PC-9 (cell line): ENCODE data around the gene DDX49. TPM values are rescaled to one million over a fixed set of nuclear protein-coding genes. Genes with fewer than 3 reads are reported as not detected.

Experiments
- BruUV-seq: library from RNA; stranded (reverse); fragments of 400-500 nt; replicated peaks from 2 replicates; lab custom pipeline; 2021; lab: Mats Ljungman, UMichigan
- CTCF ChIA-PET: fragments of 300-600 bp; sonication (Branson Sonifier 250); formaldehyde crosslinking; loops from one replicate; lab custom pipeline; 2022; ENCODE audit warnings: antibody characterized with exemption; lab: Charles Lee
- POLR2A ChIA-PET: fragments of 300-600 bp; sonication (Branson Sonifier 250); formaldehyde crosslinking; loops from one replicate; lab custom pipeline; 2022; ENCODE audit warnings: antibody characterized with exemption; ENCODE audit not compliant: unreplicated experiment; lab: Charles Lee
- DNase-seq, 2 experiments: peaks; one replicate each; pipeline versions ENCODE4 v3.0.0 to v3.0.0-alpha.2; 2015 to 2022; ENCODE audit warnings: mixed read lengths in 1 of 2
- H2AFZ ChIP-seq: fragments of 200-600 bp; sonication (generic); 2 replicates; pipeline ENCODE4 v1.8.1; 2017; ENCODE audit warnings: antibody characterized with exemption
- H3F3A ChIP-seq: fragments of 200-600 bp; sonication (generic); 2 replicates; pipeline ENCODE4 v1.8.1; 2017; ENCODE audit warnings: antibody characterized with exemption, mild to moderate bottlenecking, low read depth; ENCODE audit not compliant: insufficient read depth
- H3K27ac ChIP-seq: fragments of 200-600 bp; sonication (generic); 2 replicates; pipeline ENCODE4 v1.6.1; 2016; ENCODE audit warnings: mixed run types
- H3K27me3 ChIP-seq: fragments of 200-600 bp; sonication (generic); 2 replicates; pipeline ENCODE4 v1.6.1; 2016; ENCODE audit warnings: low read depth, mixed run types; ENCODE audit not compliant: insufficient read depth
- H3K36me3 ChIP-seq: fragments of 200-600 bp; sonication (generic); 2 replicates; pipeline ENCODE4 v1.6.1; 2016; ENCODE audit warnings: low read depth, mixed run types
- H3K4me1 ChIP-seq: fragments of 200-600 bp; sonication (generic); replicated peaks from 2 replicates; pipeline ENCODE4 v1.6.1; 2016; ENCODE audit warnings: mixed run types; ENCODE audit not compliant: insufficient read depth
- H3K4me2 ChIP-seq: fragments of 200-600 bp; sonication (generic); 2 replicates; pipeline ENCODE4 v1.6.1; 2017; ENCODE audit warnings: mixed run types
- H3K4me3 ChIP-seq: fragments of 200-600 bp; sonication (generic); 2 replicates; pipeline ENCODE4 v1.6.1; 2016; ENCODE audit warnings: mixed run types
- H3K79me2 ChIP-seq: fragments of 200-600 bp; sonication (generic); 2 replicates; pipeline ENCODE4 v1.6.1; 2017; ENCODE audit warnings: low read depth, mixed run types
- H3K9me2 ChIP-seq: fragments of 200-600 bp; sonication (generic); 2 replicates; pipeline ENCODE4 v1.8.1; 2017; ENCODE audit warnings: mild to moderate bottlenecking; ENCODE audit not compliant: insufficient read depth
- H3K9me3 ChIP-seq: fragments of 200-600 bp; sonication (generic); 2 replicates; pipeline ENCODE4 v1.8.1; 2016; ENCODE audit warnings: low read depth; ENCODE audit not compliant: insufficient read depth
- H4K20me1 ChIP-seq: fragments of 200-600 bp; sonication (generic); 2 replicates; pipeline ENCODE4 v1.8.1; 2017; ENCODE audit not compliant: insufficient read depth
- CTCF ChIP-seq: fragments of 200-600 bp; sonication (generic); conservative IDR thresholded peaks from 2 replicates; pipeline ENCODE4 v1.6.1; 2017; ENCODE audit warnings: mixed run types, antibody characterized with exemption, mild to moderate bottlenecking, moderate library complexity
- EZH2 ChIP-seq: fragments of 200-600 bp; sonication (generic); IDR thresholded peaks from 2 replicates; pipeline ENCODE4 v1.8.0; 2017; ENCODE audit warnings: antibody characterized with exemption, low read depth
- intact Hi-C: fragments of 100-400 bp; cut with micrococcal nuclease; formaldehyde crosslinking; loops from one replicate; pipeline ENCODE4 v1.10.0; 2022; ENCODE audit not compliant: unreplicated experiment
- total RNA-seq: library from RNA; stranded (reverse); gene quantifications from 2 replicates; pipeline ENCODE4 v1.2.3, GENCODE V29; 2021

The DDX49 gene
- total RNA-seq, 1 experiment from 2014 or later, result 41.2 TPM

- H2AFZ ChIP-seq, result no peak overlapping the region
- H3F3A ChIP-seq, result peaks cover 52% of the 10 kb centered on the region
- no peaks in the 10 kb centered on the region for H3K9me3 ChIP-seq
- no peak for DNase-seq
- no peaks in the 10 kb centered on the region for H4K20me1 ChIP-seq
- CTCF ChIA-PET, result no interaction called here
- peak overlapping the region; percentile 58 for H3K4me2 ChIP-seq
- no peaks in the 10 kb centered on the region for H3K9me2 ChIP-seq
- H3K27ac ChIP-seq, result peak overlapping the region; percentile 80
- H3K36me3 ChIP-seq, result no peaks in the 10 kb centered on the region
- H3K79me2 ChIP-seq, result no peaks in the 10 kb centered on the region
- TSS peak; percentile 74 for BruUV-seq
- POLR2A ChIA-PET, result no interaction called here
- H3K27me3 ChIP-seq, result no peaks in the 10 kb centered on the region
- H3K4me3 ChIP-seq, result no peak overlapping the region
- TF ChIP-seq CTCF (no peak), EZH2 (no peak)
- intact Hi-C loops, result no loop called here
- peaks cover 45% of the 10 kb centered on the region for H3K4me1 ChIP-seq
Observed at GRCh38 chr19:18969931-18970659, 50.6 kb downstream of the DDX49 start.

GRCh38 chr19:18972301-18972811, 52.8 kb downstream of the DDX49 start:
- Histone ChIP-seq H3K27me3 (no peaks in the 10 kb centered on the region), H2AFZ (no peak overlapping the region), H4K20me1 (no peaks in the 10 kb centered on the region), H3K4me3 (no peak overlapping the region), H3K9me3 (no peaks in the 10 kb centered on the region), H3F3A (peaks cover 39% of the 10 kb centered on the region), H3K79me2 (no peaks in the 10 kb centered on the region), H3K27ac (no peak overlapping the region), H3K9me2 (no peaks in the 10 kb centered on the region), H3K4me2 (no peak overlapping the region), H3K4me1 (peaks cover 41% of the 10 kb centered on the region), H3K36me3 (no peaks in the 10 kb centered on the region)
- ChIA-PET POLR2A (no interaction called here), CTCF (interaction anchor here (0.7 kb wide), 1 partner anchor 954 kb away, joined by 3 read pairs; no protein-coding TSS in a partner anchor)
- BruUV-seq, result no TSS peak
- intact Hi-C loops, result no loop called here
- DNase-seq, result no peak
- TF ChIP-seq EZH2, result no peak
- TF ChIP-seq CTCF, result no peak

- Histone ChIP-seq H3K4me3 (no peak overlapping the region), H3K27me3 (no peaks in the 10 kb centered on the region), H3K9me3 (no peaks in the 10 kb centered on the region), H3K4me1 (peaks cover 36% of the 10 kb centered on the region), H3K36me3 (no peaks in the 10 kb centered on the region), H3F3A (peaks cover 34% of the 10 kb centered on the region), H3K27ac (no peak overlapping the region), H3K79me2 (no peaks in the 10 kb centered on the region), H4K20me1 (no peaks in the 10 kb centered on the region), H3K9me2 (no peaks in the 10 kb centered on the region), H3K4me2 (no peak overlapping the region), H2AFZ (no peak overlapping the region)
- BruUV-seq, result no TSS peak
- ChIA-PET CTCF (interaction anchor here (0.7 kb wide), 1 partner anchor 954 kb away, joined by 3 read pairs; no protein-coding TSS in a partner anchor), POLR2A (no interaction called here)
- TF ChIP-seq CTCF (no peak), EZH2 (no peak)
- intact Hi-C loops, result no loop called here
- DNase-seq, result no peak
Observed at GRCh38 chr19:18972851-18973250, 53.3 kb downstream of the DDX49 start.
